SK-N-SH (cell line): ENCODE results near the gene AP5B1. TPM values are rescaled to one million over a fixed set of nuclear protein-coding genes. Genes with fewer than 3 reads are reported as not detected.

Experiments used
- CTCF ChIA-PET: fragments of 300-600, 350-600 bp; formaldehyde crosslinking; extraction: SDS; loops from one replicate; lab custom pipeline; 2021; lab: Yijun Ruan, JAX
- POLR2A ChIA-PET: fragments of 350-600 bp; sonication (Branson Sonifier 250); formaldehyde crosslinking; extraction: SDS; loops from one replicate; lab custom pipeline; 2020; ENCODE audit warnings: antibody characterized with exemption, inconsistent platforms; lab: Yijun Ruan, JAX
- DNase-seq: peaks from one replicate; pipeline ENCODE4 v3.0.0; 2012
- H2AFZ ChIP-seq: fragments of 200-600 bp; sonication (generic); 2 replicates; pipeline ENCODE4 v1.8.1; 2016; ENCODE audit warnings: antibody characterized with exemption, mild to moderate bottlenecking, low read depth
- H3F3A ChIP-seq: fragments of 200-600 bp; sonication (generic); replicated peaks from 2 replicates; pipeline ENCODE3; 2016; ENCODE audit warnings: antibody characterized with exemption, mild to moderate bottlenecking; ENCODE audit not compliant: insufficient read depth
- H3K27ac ChIP-seq, 2 experiments: fragments of 200-500 bp in 1 of 2; fragments of 200-600 bp in 1 of 2; sonication (Bioruptor generic) in 1 of 2; sonication (generic), shearing (Covaris generic) in 1 of 2; 2 replicates each; pipeline versions ENCODE4 v1.5.1 to v1.6.1; 2014 to 2016; ENCODE audit warnings: low read depth in 2 of 2, inconsistent platforms in 1 of 2, low read length in 1 of 2, mild to moderate bottlenecking in 1 of 2, mixed read lengths in 1 of 2
- H3K27me3 ChIP-seq: fragments of 200-600 bp; sonication (generic), shearing (Covaris generic); 2 replicates; pipeline ENCODE4 v1.6.1; 2016; ENCODE audit warnings: mixed run types; ENCODE audit not compliant: insufficient read depth
- H3K36me3 ChIP-seq, 2 experiments: fragments of 200-500 bp in 1 of 2; fragments of 200-600 bp in 1 of 2; sonication (Bioruptor generic) in 1 of 2; sonication (generic) in 1 of 2; replicated peaks in 1 of 2; 2 replicates each; pipeline versions ENCODE3 to v1.5.1; 2014 to 2016; ENCODE audit warnings: low read length in 1 of 2, mild to moderate bottlenecking in 1 of 2; ENCODE audit not compliant: insufficient read depth in 2 of 2, control insufficient read depth in 1 of 2
- H3K4me1 ChIP-seq, 2 experiments: fragments of 200-500 bp in 1 of 2; fragments of 200-600 bp in 1 of 2; sonication (Bioruptor generic) in 1 of 2; sonication (generic), shearing (Covaris generic) in 1 of 2; 2 replicates each; pipeline versions ENCODE4 v1.5.1 to v1.6.1; 2014 to 2016; ENCODE audit warnings: low read depth in 1 of 2, low read length in 1 of 2, mixed run types in 1 of 2; ENCODE audit not compliant: insufficient read depth in 2 of 2, control insufficient read depth in 1 of 2
- H3K4me2 ChIP-seq: fragments of 200-600 bp; sonication (generic), shearing (Covaris generic); 2 replicates; pipeline ENCODE4 v1.6.1; 2017; ENCODE audit warnings: mixed run types
- H3K4me3 ChIP-seq, 2 experiments: fragments of 200-500 bp in 1 of 2; fragments of 200-600 bp in 1 of 2; sonication (Bioruptor generic) in 1 of 2; sonication (generic), shearing (Covaris generic) in 1 of 2; 2 replicates each; pipeline versions ENCODE4 v1.5.1 to v1.8.1; 2014 to 2016; ENCODE audit warnings: low read depth in 2 of 2, inconsistent platforms in 1 of 2, low read length in 1 of 2, mild to moderate bottlenecking in 1 of 2, mixed read lengths in 1 of 2, moderate library complexity in 1 of 2
- H3K79me2 ChIP-seq: fragments of 200-600 bp; sonication (generic); 2 replicates; pipeline ENCODE4 v1.8.1; 2017; ENCODE audit warnings: mild to moderate bottlenecking; ENCODE audit not compliant: insufficient read depth
- H3K9ac ChIP-seq: fragments of 200-600 bp; sonication (generic); 2 replicates; pipeline ENCODE4 v1.6.1; 2017; ENCODE audit warnings: mixed run types
- H3K9me2 ChIP-seq: fragments of 200-600 bp; sonication (generic); 2 replicates; pipeline ENCODE4 v1.6.1; 2017; ENCODE audit warnings: mixed run types
- H3K9me3 ChIP-seq: fragments of 200-600 bp; sonication (generic); 2 replicates; pipeline ENCODE4 v1.6.1; 2017; ENCODE audit warnings: mixed run types, mild to moderate bottlenecking, moderate library complexity
- H4K20me1 ChIP-seq: fragments of 200-600 bp; sonication (generic); 2 replicates; pipeline ENCODE4 v1.6.1; 2017; ENCODE audit warnings: mild to moderate bottlenecking, mixed run types; ENCODE audit not compliant: insufficient read depth
- EZH2phosphoT487 ChIP-seq: fragments of 200-600 bp; sonication (generic); IDR thresholded peaks from 2 replicates; pipeline ENCODE4 v1.6.1; 2017; ENCODE audit warnings: low read depth, mixed run types, mild to moderate bottlenecking, antibody characterized with exemption, moderate library complexity, borderline replicate concordance
- FOSL2 ChIP-seq: IDR thresholded peaks from 2 replicates; pipeline ENCODE4 v1.4.0; 2012; ENCODE audit warnings: low read depth, mild to moderate bottlenecking, moderate library complexity, borderline replicate concordance
- FOXJ3 ChIP-seq: sonication (generic); formaldehyde crosslinking; IDR thresholded peaks from 2 replicates; pipeline ENCODE4 v1.5.1; 2020; ENCODE audit warnings: mild to moderate bottlenecking, missing genetic modification reagents
- FOXM1 ChIP-seq: IDR thresholded peaks from 2 replicates; pipeline ENCODE4 v1.4.0; 2012; ENCODE audit warnings: low read depth, mild to moderate bottlenecking
- GATA2 ChIP-seq: sonication (generic); formaldehyde crosslinking; IDR thresholded peaks from 2 replicates; pipeline ENCODE4 v1.5.0; 2020; ENCODE audit warnings: mild to moderate bottlenecking, missing genetic modification reagents
- MXI1 ChIP-seq: IDR thresholded peaks from 2 replicates; pipeline ENCODE4 v1.6.1; 2012; ENCODE audit warnings: mild to moderate bottlenecking, low read depth, low read length, improper control_type of control experiment
- NRF1 ChIP-seq: IDR thresholded peaks from 2 replicates; pipeline ENCODE4 v1.6.1; 2012; ENCODE audit warnings: low read depth, mild to moderate bottlenecking, low read length
- POLR2AphosphoS5 ChIP-seq: IDR thresholded peaks from 2 replicates; pipeline ENCODE4 v1.6.1; 2012; ENCODE audit warnings: low read depth, low read length
- RFX5 ChIP-seq: IDR thresholded peaks from 2 replicates; pipeline ENCODE4 v1.6.1; 2012; ENCODE audit warnings: mild to moderate bottlenecking, improper control_type of control experiment, low read length
- RXRA ChIP-seq: IDR thresholded peaks from 2 replicates; pipeline ENCODE4 v1.4.0; 2012; ENCODE audit warnings: low read depth, mild to moderate bottlenecking, borderline replicate concordance
- SMC3 ChIP-seq: IDR thresholded peaks from 2 replicates; pipeline ENCODE4 v1.6.1; 2012; ENCODE audit warnings: low read depth, low read length, improper control_type of control experiment
- TEAD4 ChIP-seq: IDR thresholded peaks from 2 replicates; pipeline ENCODE4 v1.4.0; 2012; ENCODE audit warnings: mild to moderate bottlenecking, borderline replicate concordance; ENCODE audit not compliant: insufficient read depth
- WGBS: methylation state at CpG from one replicate; pipeline ENCODE4 v1.1.6; 2017; ENCODE audit warnings: low lambda C conversion rate; 5-methylcytosine and 5-hydroxymethylcytosine counted together
- polyA plus RNA-seq, 3 experiments: library from polyadenylated mRNA; depleted of rRNA; stranded (reverse); fragments of >200 nt; gene quantifications; 2 replicates each; pipeline ENCODE4 v1.2.3, GENCODE V29; 2012
- TF ChIP-seq, protein P1 (sequence below): IDR thresholded peaks from 2 replicates; pipeline ENCODE4 v1.4.0; 2012; ENCODE audit warnings: low read depth
- TF ChIP-seq, protein P2 (sequence below): fragments of 200-600 bp; sonication (generic); IDR thresholded peaks from 2 replicates; pipeline ENCODE4 v1.6.1; 2017; ENCODE audit warnings: antibody characterized with exemption, mild to moderate bottlenecking, moderate library complexity
- TF ChIP-seq, protein P3 (sequence below): fragments of 150-350 bp; IDR thresholded peaks from 2 replicates; pipeline ENCODE4 v1.6.1; 2016; ENCODE audit warnings: mild to moderate bottlenecking, low read depth, low read length
- TF ChIP-seq, protein P4 (sequence below): IDR thresholded peaks from 2 replicates; pipeline ENCODE4 v1.4.0; 2012; ENCODE audit warnings: low read depth, borderline replicate concordance
- TF ChIP-seq, protein P5 (sequence below): IDR thresholded peaks from 2 replicates; pipeline ENCODE4 v1.6.1; 2012; ENCODE audit warnings: mild to moderate bottlenecking, low read depth, low read length, moderate library complexity
- TF ChIP-seq, protein P6 (sequence below): IDR thresholded peaks from 2 replicates; pipeline ENCODE4; 2012

The AP5B1 gene
- polyA plus RNA-seq, 1 of the 3 experiments (the other 2 are of a cell fraction): 3.8 TPM

DNA sequence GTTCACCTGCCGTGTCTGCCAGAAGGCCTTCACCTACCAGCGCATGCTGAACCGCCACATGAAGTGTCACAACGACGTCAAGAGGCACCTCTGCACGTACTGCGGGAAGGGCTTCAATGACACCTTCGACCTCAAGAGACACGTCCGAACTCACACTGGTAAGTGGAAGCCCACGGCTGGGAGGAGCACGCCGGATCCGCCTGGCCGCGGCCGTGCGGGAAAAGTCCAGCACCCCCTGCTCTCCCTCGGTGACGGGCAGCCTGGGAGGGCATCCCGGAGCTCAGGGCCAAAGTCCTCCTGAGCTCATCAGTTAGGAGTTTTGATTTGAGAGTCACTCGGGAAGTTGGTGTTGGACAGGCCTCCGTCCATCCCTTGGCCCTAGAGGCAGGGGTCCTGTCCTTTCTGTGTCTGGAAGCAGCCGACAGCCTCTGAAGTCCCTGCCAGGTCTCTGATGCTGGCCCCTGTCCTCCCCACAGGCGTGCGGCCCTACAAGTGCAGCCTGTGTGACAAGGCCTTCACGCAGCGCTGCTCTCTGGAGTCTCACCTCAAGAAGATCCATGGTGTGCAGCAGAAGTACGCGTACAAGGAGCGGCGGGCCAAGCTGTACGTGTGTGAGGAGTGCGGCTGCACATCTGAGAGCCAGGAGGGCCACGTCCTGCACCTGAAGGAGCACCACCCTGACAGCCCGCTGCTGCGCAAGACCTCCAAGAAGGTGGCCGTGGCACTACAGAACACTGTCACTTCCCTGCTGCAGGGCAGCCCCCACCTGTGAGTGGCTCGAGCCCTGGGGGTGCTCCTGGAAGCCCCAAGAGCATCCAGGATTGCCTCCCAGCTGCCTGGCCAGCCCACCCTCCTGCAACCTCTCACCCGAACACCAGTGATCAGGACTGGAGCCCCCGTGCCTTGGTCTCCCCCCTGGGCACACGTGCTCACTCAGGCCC lies 14.1 kb upstream of the AP5B1 start:
- no peak overlapping the region for H3K4me3 ChIP-seq
- H3K79me2 ChIP-seq: no peaks in the 10 kb centered on the region
- H3K9me2 ChIP-seq: no peaks in the 10 kb centered on the region
- POLR2A ChIA-PET: no interaction called here
- WGBS: 75% methylated on average over 27 of the region's 42 CpGs
- no peak overlapping the region for H3K27ac ChIP-seq
- TF ChIP-seq SMC3 (no peak), POLR2AphosphoS5 (no peak), RXRA (no peak), FOSL2 (no peak), FOXM1 (no peak), RFX5 (no peak), GATA2 (no peak), TEAD4 (no peak), NRF1 (no peak), FOXJ3 (CRISPR knock-in tag) (no peak), EZH2phosphoT487 (no peak), MXI1 (no peak)
- TF ChIP-seq, protein P1, sequence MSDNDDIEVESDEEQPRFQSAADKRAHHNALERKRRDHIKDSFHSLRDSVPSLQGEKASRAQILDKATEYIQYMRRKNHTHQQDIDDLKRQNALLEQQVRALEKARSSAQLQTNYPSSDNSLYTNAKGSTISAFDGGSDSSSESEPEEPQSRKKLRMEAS: no peak
- TF ChIP-seq, protein P2, sequence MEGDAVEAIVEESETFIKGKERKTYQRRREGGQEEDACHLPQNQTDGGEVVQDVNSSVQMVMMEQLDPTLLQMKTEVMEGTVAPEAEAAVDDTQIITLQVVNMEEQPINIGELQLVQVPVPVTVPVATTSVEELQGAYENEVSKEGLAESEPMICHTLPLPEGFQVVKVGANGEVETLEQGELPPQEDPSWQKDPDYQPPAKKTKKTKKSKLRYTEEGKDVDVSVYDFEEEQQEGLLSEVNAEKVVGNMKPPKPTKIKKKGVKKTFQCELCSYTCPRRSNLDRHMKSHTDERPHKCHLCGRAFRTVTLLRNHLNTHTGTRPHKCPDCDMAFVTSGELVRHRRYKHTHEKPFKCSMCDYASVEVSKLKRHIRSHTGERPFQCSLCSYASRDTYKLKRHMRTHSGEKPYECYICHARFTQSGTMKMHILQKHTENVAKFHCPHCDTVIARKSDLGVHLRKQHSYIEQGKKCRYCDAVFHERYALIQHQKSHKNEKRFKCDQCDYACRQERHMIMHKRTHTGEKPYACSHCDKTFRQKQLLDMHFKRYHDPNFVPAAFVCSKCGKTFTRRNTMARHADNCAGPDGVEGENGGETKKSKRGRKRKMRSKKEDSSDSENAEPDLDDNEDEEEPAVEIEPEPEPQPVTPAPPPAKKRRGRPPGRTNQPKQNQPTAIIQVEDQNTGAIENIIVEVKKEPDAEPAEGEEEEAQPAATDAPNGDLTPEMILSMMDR: no peak
- TF ChIP-seq, protein P3, sequence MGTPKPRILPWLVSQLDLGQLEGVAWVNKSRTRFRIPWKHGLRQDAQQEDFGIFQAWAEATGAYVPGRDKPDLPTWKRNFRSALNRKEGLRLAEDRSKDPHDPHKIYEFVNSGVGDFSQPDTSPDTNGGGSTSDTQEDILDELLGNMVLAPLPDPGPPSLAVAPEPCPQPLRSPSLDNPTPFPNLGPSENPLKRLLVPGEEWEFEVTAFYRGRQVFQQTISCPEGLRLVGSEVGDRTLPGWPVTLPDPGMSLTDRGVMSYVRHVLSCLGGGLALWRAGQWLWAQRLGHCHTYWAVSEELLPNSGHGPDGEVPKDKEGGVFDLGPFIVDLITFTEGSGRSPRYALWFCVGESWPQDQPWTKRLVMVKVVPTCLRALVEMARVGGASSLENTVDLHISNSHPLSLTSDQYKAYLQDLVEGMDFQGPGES: no peak
- TF ChIP-seq, protein P4, sequence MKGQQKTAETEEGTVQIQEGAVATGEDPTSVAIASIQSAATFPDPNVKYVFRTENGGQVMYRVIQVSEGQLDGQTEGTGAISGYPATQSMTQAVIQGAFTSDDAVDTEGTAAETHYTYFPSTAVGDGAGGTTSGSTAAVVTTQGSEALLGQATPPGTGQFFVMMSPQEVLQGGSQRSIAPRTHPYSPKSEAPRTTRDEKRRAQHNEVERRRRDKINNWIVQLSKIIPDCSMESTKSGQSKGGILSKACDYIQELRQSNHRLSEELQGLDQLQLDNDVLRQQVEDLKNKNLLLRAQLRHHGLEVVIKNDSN: no peak
- TF ChIP-seq, protein P5, sequence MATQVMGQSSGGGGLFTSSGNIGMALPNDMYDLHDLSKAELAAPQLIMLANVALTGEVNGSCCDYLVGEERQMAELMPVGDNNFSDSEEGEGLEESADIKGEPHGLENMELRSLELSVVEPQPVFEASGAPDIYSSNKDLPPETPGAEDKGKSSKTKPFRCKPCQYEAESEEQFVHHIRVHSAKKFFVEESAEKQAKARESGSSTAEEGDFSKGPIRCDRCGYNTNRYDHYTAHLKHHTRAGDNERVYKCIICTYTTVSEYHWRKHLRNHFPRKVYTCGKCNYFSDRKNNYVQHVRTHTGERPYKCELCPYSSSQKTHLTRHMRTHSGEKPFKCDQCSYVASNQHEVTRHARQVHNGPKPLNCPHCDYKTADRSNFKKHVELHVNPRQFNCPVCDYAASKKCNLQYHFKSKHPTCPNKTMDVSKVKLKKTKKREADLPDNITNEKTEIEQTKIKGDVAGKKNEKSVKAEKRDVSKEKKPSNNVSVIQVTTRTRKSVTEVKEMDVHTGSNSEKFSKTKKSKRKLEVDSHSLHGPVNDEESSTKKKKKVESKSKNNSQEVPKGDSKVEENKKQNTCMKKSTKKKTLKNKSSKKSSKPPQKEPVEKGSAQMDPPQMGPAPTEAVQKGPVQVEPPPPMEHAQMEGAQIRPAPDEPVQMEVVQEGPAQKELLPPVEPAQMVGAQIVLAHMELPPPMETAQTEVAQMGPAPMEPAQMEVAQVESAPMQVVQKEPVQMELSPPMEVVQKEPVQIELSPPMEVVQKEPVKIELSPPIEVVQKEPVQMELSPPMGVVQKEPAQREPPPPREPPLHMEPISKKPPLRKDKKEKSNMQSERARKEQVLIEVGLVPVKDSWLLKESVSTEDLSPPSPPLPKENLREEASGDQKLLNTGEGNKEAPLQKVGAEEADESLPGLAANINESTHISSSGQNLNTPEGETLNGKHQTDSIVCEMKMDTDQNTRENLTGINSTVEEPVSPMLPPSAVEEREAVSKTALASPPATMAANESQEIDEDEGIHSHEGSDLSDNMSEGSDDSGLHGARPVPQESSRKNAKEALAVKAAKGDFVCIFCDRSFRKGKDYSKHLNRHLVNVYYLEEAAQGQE: no peak
- TF ChIP-seq, protein P6, sequence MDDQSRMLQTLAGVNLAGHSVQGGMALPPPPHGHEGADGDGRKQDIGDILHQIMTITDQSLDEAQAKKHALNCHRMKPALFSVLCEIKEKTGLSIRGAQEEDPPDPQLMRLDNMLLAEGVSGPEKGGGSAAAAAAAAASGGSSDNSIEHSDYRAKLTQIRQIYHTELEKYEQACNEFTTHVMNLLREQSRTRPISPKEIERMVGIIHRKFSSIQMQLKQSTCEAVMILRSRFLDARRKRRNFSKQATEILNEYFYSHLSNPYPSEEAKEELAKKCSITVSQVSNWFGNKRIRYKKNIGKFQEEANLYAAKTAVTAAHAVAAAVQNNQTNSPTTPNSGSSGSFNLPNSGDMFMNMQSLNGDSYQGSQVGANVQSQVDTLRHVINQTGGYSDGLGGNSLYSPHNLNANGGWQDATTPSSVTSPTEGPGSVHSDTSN: no peak
- no peaks in the 10 kb centered on the region for H3K9me3 ChIP-seq
- no peaks in the 10 kb centered on the region for H3K36me3 ChIP-seq
- H3K4me2 ChIP-seq: no peak overlapping the region
- no peaks in the 10 kb centered on the region; a peak in 1 of 4 replicates for H3K4me1 ChIP-seq
- H2AFZ ChIP-seq: no peak overlapping the region
- no peaks in the 10 kb centered on the region for H3F3A ChIP-seq
- peaks cover 4% of the 10 kb centered on the region for H3K27me3 ChIP-seq
- DNase-seq: no peak
- H3K9ac ChIP-seq: no peak overlapping the region
- CTCF ChIA-PET: interaction anchor here (0.7 to 19.1 kb wide), 4 partner anchors 13 to 195 kb away, joined by 3 to 152 read pairs (median 4); partner anchors contain the start of gene AP5B1
- no peaks in the 10 kb centered on the region for H4K20me1 ChIP-seq
